GM12878 (cell line): ENCODE results near the gene AGAP1. TPM values are rescaled to one million over a fixed set of nuclear protein-coding genes. Genes with fewer than 3 reads are reported as not detected.

Experiments
- ATAC-seq: fragments of 200-7000 bp; cut with Tn5 transposase; 3 replicates; pipeline ENCODE4 v1.9.1; 2020; ENCODE audit warnings: mild to moderate bottlenecking, moderate library complexity
- BruUV-seq: library from RNA; stranded (reverse); fragments of 400-500 nt; replicated peaks from 2 replicates; lab custom pipeline; 2021; lab: Mats Ljungman, UMichigan
- CTCF ChIA-PET: fragments of 300-600 bp; sonication (Branson Sonifier 250); formaldehyde crosslinking; extraction: SDS; loops from one replicate; lab custom pipeline; 2021; ENCODE audit warnings: inconsistent platforms; lab: Yijun Ruan, JAX
- POLR2A ChIA-PET: fragments of 350-600 bp; formaldehyde crosslinking; extraction: SDS; loops from one replicate; lab custom pipeline; 2021; ENCODE audit warnings: inconsistent platforms; lab: Charles Lee
- RAD21 ChIA-PET: fragments of 300-600 bp; sonication (Branson Sonifier 250); formaldehyde crosslinking; loops from one replicate; lab custom pipeline; 2023; ENCODE audit warnings: antibody characterized with exemption; ENCODE audit not compliant: unreplicated experiment; lab: Charles Lee
- SMC1A ChIA-PET: fragments of 300-600 bp; sonication (Branson Sonifier 250); formaldehyde crosslinking; loops from one replicate; lab custom pipeline; 2023; ENCODE audit not compliant: unreplicated experiment, uncharacterized antibody; lab: Charles Lee
- DNase-seq: peaks from one replicate; pipeline ENCODE4 v3.0.0-alpha.2; 2011; ENCODE audit warnings: low read depth, low spot score
- FAIRE-seq: peaks from 3 replicates; lab custom pipeline; 2011; peaks lifted over from hg19 to GRCh38; lab: Jason Lieb, UNC
- H2AFZ ChIP-seq: 2 replicates; pipeline ENCODE4 v1.6.0; 2011; ENCODE audit warnings: low read depth, low read length, control low read depth; ENCODE audit not compliant: control insufficient read depth
- H3K27ac ChIP-seq: 2 replicates; pipeline ENCODE4 v1.5.1; 2011; ENCODE audit warnings: control low read depth; ENCODE audit not compliant: control insufficient read depth, insufficient read depth
- H3K27me3 ChIP-seq, 2 experiments: replicated peaks in 1 of 2; 2 replicates each; pipeline versions ENCODE4 v1.6.0 to v1.6.1; 2011; ENCODE audit warnings: low read length in 1 of 2; ENCODE audit not compliant: control insufficient read depth in 2 of 2, insufficient read depth in 2 of 2
- H3K36me3 ChIP-seq, 2 experiments: 2 replicates each; pipeline ENCODE4 v1.5.1; 2011; ENCODE audit warnings: low read length in 1 of 2; ENCODE audit not compliant: control insufficient read depth in 2 of 2, insufficient read depth in 2 of 2
- H3K4me1 ChIP-seq: 2 replicates; pipeline ENCODE4 v1.6.1; 2011; ENCODE audit warnings: mild to moderate bottlenecking, low read length, moderate library complexity, mixed read lengths; ENCODE audit not compliant: control insufficient read depth, insufficient read depth
- H3K4me2 ChIP-seq: 2 replicates; pipeline ENCODE4 v1.6.0; 2011; ENCODE audit warnings: control low read depth; ENCODE audit not compliant: control insufficient read depth, insufficient read depth
- H3K4me3 ChIP-seq: fragments of 200-600 bp; sonication (generic); 2 replicates; pipeline ENCODE4 v1.5.1; 2016
- H3K79me2 ChIP-seq: 2 replicates; pipeline ENCODE4 v1.6.0; 2011; ENCODE audit warnings: low read length; ENCODE audit not compliant: control insufficient read depth, insufficient read depth
- H3K9ac ChIP-seq: 2 replicates; pipeline ENCODE4 v1.8.0; 2011; ENCODE audit warnings: low read length, control low read depth, mixed read lengths; ENCODE audit not compliant: control insufficient read depth, insufficient read depth
- H3K9me3 ChIP-seq: replicated peaks from 3 replicates; pipeline ENCODE4 v1.5.1; 2011; ENCODE audit warnings: mild to moderate bottlenecking, low read length; ENCODE audit not compliant: control insufficient read depth, insufficient read depth
- H4K20me1 ChIP-seq: 2 replicates; pipeline ENCODE4 v1.6.0; 2011; ENCODE audit not compliant: control insufficient read depth, insufficient read depth
- CREM ChIP-seq: IDR thresholded peaks from 2 replicates; pipeline ENCODE4 v1.6.1; 2014; ENCODE audit warnings: antibody characterized with exemption, low read depth
- EZH2 ChIP-seq: IDR thresholded peaks from 2 replicates; pipeline ENCODE4 v1.6.1; 2012; ENCODE audit warnings: low read depth, mild to moderate bottlenecking, control low read depth, inconsistent platforms, low read length, borderline replicate concordance; ENCODE audit not compliant: control insufficient read depth
- KLF5 ChIP-seq: fragments of 450-650 bp; IDR thresholded peaks from 2 replicates; pipeline ENCODE4 v1.6.1; 2014; ENCODE audit warnings: mild to moderate bottlenecking; ENCODE audit not compliant: partially characterized antibody
- TCF12 ChIP-seq: IDR thresholded peaks from 2 replicates; pipeline ENCODE4 v1.6.1; 2011; ENCODE audit warnings: low read depth, mild to moderate bottlenecking, low read length
- ZBTB33 ChIP-seq: fragments of 450-650 bp; IDR thresholded peaks from 2 replicates; pipeline ENCODE4 v1.6.1; 2017; ENCODE audit warnings: mild to moderate bottlenecking
- WGBS: methylation state at CpG from one replicate; pipeline ENCODE4 v1.1.6; 2016; ENCODE audit warnings: low lambda C conversion rate; ENCODE audit not compliant: insufficient replicate concordance, insufficient coverage; ENCODE audit errors: missing lambda C conversion rate; 5-methylcytosine and 5-hydroxymethylcytosine counted together
- in situ Hi-C: fragments of 300-500 bp; cut with MboI; formaldehyde crosslinking; loops from 9 replicates; pipeline ENCODE4 v1.14.3; 2018; ENCODE audit warnings: mixed read lengths
- intact Hi-C: fragments of 100-400 bp; cut with micrococcal nuclease; formaldehyde crosslinking; loops from one replicate; pipeline ENCODE4 v1.14.2; 2022; ENCODE audit not compliant: unreplicated experiment
- polyA plus RNA-seq, 11 experiments: library from polyadenylated mRNA; depleted of rRNA in 4 of 11; unstranded in 6 of 11; stranded (reverse) in 5 of 11; fragments of >200 nt; fragmentation: Nextera tagmentation in 4 of 11; fragmentation: Illumina TruSeq in 1 of 11; extraction: Ambion mirVana in 4 of 11; extraction: Trizol in 1 of 11; gene quantifications; 1 replicate in 1 of 11; 2 replicates in 10 of 11; pipeline versions ENCODE4 v1.2.1 to v1.2.3, GENCODE V29; 2011 to 2016; ENCODE audit warnings: inconsistent platforms in 2 of 11, missing spikeins in 2 of 11, low read depth in 1 of 11
- total RNA-seq, 4 experiments: library from RNA; depleted of rRNA in 3 of 4; stranded (reverse); fragments of >200 nt in 3 of 4; fragmentation: Illumina TruSeq in 1 of 4; extraction: Trizol in 1 of 4; gene quantifications; 2 replicates each; pipeline versions ENCODE4 v1.2.1 to v1.2.3, GENCODE V29; 2013 to 2021

Gene AGAP1
- total and polyA plus RNA-seq, 10 of the 15 experiments (the other 5 are each of a cell fraction or from before 2014, with no cell fraction given), result 0.05 to 0.15 (median 0.06) TPM; not detected in 7

GRCh38 chr2:235611756-235612155, 117.9 kb downstream of the AGAP1 start:
- CTCF ChIA-PET, result interaction anchor here (1.4 kb wide), 1 partner anchor 135 kb away, joined by 5 read pairs; no protein-coding TSS in a partner anchor
- ATAC-seq (no peak), DNase-seq (no peak)
- H2AFZ ChIP-seq, result no peak overlapping the region
- in situ Hi-C loops, result no loop called here
- H4K20me1 ChIP-seq, result no peaks in the 10 kb centered on the region
- 40% methylated on average over 7 of the region's 7 CpGs for WGBS
- no peaks in the 10 kb centered on the region for H3K4me1 ChIP-seq
- no peak overlapping the region for H3K27ac ChIP-seq
- POLR2A ChIA-PET, result no interaction called here
- no peak overlapping the region for H3K4me3 ChIP-seq
- no peak overlapping the region for H3K9ac ChIP-seq
- no peak for TF ChIP-seq CREM
- TF ChIP-seq TCF12, result no peak
- no peak for TF ChIP-seq ZBTB33
- no peak for TF ChIP-seq KLF5
- TF ChIP-seq EZH2, result no peak
- TF ChIP-seq, all 136 proteins: peak for 0
- BruUV-seq, result no TSS peak
- H3K79me2 ChIP-seq, result no peaks in the 10 kb centered on the region
- intact Hi-C loops, result no loop called here
- ChIA-PET RAD21 (no interaction called here), SMC1A (no interaction called here)
- FAIRE-seq, result no peak
- no peaks in the 10 kb centered on the region for H3K9me3 ChIP-seq
- H3K4me2 ChIP-seq, result no peak overlapping the region
- no peaks in the 10 kb centered on the region for H3K36me3 ChIP-seq
- no peaks in the 10 kb centered on the region for H3K27me3 ChIP-seq
